GM19043 (cell line): ENCODE measurements around the gene TPR.
"Not testable (repeated sequence)": the region's sequence is repeated elsewhere in the genome, so short reads cannot be mapped to it uniquely, and the experiment has no call there.

Experiments
- ATAC-seq: cut with Tn5 transposase; IDR thresholded peaks from one replicate; pipeline ENCODE4 v1.9.1; 2021; ENCODE audit warnings: low read depth; ENCODE audit not compliant: unreplicated experiment

Gene TPR

DNA sequence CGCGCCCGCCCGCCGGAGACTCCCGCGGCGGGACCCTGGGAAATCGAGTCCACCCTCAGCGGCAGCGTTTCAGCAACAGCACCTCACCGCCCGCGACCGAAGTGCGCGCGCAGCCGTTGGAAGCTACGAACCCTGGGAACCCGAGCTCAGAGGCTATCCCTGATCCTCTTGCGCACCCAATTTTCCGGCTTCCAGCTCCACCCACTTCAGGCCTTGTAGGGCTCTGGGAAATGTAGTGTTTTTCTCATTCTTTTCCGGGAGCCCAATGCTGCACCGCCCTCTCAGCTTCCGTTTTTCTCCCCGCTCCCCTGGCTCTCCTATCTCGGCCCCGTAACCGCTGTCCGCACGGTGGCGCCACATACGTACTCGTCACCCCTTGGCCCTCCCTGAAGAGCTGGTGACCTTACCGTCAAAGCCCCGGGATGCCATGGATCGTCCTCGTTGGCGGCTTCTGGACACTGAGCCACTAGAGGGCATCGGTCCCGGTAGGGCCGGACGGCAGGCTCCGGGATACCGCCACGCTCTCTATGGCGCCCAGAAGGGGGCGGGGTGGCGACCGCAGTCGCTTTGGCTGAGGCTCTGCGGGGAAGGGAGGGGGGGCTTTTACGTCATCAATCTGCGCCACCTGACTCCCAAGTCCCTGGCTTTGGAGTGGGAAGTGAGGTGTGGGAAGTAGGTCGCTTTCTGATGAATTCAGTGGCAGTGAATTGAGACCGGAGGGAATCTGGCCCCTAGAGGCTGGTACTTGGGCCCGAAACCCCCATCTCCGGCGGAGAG, at the start of gene TPR, which contains the start of gene ODR4:
Gene TPR, minus strand, starts transcription at position 102 of the 777 bp plus-strand sequence. CDS start 225 bp downstream, outside the sequence.
Gene ODR4, plus strand, starts transcription at position 687 of the 777 bp plus-strand sequence. CDS start 3,948 bp downstream, outside the sequence.
- ATAC-seq: peak; percentile 82

GRCh38 chr1:186424539-186424938, 49.5 kb upstream of the TPR start:
- ATAC-seq: no peak

DNA sequence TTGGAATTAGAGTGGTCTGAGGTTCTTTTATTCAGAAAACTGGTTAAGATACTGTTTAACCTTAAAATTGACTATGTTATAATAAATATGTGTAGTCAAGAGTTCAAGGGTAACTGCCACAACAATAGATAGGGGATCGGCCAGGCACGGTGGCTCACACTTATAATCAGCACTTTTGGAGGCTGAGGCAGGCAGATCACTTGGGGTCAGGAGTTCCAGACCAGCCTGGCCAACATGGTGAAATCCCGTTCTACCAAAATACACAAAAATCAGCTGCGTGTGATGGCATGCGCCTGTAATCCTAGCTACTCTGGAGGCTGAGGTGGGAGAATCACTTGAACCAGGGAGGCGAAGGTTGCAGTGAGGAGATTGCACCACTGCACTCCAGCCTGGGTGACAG, 46.4 kb upstream of the TPR start:
- ATAC-seq: no peak

- ATAC-seq: peak; percentile 94
Measured at GRCh38 chr1:186420923-186421322, 45.9 kb upstream of the TPR start.

DNA sequence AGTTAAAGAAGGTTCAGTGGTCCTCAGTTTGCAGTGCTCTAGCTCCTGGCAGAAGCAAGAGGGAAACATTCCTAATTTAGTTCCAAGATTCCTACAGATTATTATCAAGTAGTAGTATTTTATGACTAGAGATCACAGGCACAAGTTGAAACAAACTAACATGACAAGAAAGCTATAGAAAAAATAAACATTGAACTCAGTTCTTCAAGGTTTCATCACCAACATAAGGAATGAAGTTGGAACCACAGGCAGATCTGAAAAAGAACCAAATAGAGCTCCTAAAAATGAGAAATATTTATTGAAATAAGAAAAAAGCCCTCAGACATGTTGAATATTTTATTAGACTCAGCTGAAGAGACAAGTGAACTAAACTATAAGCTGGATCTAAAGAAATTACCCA, 45.3 kb upstream of the TPR start:
- no peak for ATAC-seq

DNA sequence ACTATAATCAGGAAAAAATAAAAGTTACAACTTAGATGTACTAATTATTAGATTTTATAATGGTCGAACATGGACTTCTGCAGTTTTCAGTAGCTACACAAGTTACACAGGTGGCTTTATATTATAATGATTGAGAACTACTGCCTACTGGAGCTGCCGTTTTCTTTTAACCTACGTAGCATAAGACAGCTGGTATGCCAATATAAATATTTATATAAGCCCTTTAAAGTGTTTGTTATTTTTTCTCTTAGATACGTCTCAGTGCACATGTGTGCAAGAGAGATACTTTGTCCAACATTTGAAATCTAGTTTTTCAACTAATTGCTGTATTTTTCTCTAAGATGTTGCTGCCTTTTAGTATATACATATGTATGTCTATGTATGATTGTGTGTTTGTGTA, 43.5 kb upstream of the TPR start:
- ATAC-seq: no peak

DNA sequence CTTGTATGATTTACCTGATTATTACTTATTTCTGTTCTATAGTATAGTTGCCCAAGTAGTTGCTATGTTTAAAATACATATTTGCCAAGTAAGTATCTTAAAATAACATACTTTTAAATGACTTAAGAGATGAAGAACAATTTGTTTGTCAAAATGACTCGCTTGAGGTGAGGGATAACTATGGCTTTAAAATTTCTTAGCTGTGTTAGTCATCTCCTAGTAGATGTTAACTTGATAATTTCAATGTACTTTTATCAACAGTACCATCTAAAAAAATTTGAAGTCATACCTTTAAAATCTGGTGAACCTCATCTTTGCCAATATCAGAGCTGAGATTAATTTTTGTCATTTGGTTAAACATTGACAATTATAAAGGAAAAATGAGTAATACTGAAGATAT, 38.3 kb upstream of the TPR start:
- no peak for ATAC-seq

- ATAC-seq: peak; percentile 66
Measured at GRCh38 chr1:186409091-186409490, 34.0 kb upstream of the TPR start.

GRCh38 chr1:186404454-186405051, 29.5 kb upstream of the TPR start:
- peak; percentile 55 for ATAC-seq

DNA sequence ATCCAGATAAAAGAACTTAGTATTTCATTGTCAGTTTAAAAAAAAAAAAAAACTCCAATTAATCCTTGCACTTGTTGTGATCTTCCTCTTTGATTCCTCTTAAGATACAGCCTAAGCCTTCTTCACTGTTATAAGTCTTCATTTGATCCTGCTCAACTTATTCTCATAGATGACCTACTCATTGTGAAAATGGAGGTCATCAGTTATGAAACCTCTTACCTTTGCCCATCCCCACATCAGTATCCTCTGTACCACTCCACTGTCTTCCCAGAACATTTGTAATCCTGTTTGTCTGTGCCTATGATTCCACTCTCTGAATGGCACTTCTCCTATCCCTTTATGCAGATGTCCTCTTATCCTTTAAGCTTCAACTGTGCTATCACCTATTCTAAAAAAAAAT, 28.6 kb upstream of the TPR start:
- no peak for ATAC-seq

GRCh38 chr1:186401446-186401845, 26.4 kb upstream of the TPR start:
- ATAC-seq: not testable (repeated sequence)

DNA sequence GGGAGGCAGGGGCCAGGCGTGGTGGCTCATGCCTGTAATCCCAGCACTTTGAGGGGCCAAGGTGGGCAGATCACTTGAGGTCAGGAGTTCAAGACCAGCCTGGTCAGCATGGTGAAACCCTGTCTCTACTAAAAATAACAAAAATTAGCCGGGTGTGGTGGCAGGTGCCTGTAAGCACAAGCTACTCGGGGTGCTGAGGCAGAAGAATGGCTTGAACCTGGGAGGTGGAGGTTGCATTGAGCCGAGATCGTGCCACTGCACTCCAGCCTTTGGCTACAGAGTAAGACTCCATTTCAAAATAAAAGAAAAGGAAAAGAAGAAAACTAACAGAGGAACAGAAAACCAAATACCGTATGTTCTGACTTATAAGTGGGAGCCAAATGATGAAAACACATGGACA, 17.7 kb upstream of the TPR start:
- ATAC-seq: not testable (repeated sequence)

GRCh38 chr1:186391841-186392240, 16.8 kb upstream of the TPR start:
- ATAC-seq: no peak

DNA sequence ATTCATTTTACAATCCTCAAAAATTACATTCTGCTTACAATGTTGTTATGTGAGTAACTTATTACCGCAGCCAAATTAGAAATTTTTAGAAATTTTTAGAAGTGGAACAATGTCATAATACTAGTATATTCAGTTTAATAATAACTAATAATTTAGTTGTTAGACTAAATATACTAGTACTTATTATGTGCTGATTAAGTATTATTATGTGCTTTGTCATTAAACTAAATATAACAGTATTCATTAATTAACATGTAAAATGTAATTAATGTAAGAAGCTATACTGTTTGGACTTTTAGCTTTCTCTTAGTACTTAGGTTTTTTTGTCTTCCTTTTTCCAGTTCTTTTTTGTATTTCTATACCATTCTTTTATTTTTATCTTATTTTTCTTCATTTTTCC, 15.9 kb upstream of the TPR start:
- no peak for ATAC-seq

DNA sequence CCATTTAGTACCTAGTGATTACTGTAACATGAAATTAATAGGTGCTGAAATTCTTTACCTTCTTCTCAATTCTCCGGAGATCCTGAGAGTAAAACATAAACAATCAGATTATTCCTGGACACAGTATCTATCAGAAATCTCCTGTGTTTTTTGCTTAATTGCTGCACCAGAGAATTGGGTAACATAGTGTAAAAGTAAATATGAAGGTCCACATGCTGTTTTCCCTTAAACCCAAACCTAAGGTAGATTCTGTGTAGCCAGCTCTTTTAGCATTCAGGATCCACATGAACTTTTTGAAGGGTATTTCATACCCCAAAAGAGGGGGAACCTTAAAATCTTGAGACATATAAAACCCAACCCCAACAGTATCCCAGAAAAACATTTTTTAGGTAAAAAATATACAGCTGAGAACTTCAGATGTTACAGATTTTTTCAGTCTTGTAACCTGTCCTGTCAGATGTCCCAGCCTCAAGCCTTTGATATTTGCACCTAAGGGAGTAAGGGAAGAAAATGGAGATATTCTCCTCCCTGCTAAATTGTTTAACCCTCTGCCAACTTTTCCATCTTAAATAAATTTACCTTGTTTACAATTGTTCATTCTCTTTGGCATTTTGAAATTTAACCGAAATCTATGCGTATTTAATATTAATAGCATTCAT, 11.8 kb upstream of the TPR start:
- no peak for ATAC-seq

- ATAC-seq: peak; percentile 6
Measured at GRCh38 chr1:186375929-186376319, 871 bp upstream of the TPR start.

DNA sequence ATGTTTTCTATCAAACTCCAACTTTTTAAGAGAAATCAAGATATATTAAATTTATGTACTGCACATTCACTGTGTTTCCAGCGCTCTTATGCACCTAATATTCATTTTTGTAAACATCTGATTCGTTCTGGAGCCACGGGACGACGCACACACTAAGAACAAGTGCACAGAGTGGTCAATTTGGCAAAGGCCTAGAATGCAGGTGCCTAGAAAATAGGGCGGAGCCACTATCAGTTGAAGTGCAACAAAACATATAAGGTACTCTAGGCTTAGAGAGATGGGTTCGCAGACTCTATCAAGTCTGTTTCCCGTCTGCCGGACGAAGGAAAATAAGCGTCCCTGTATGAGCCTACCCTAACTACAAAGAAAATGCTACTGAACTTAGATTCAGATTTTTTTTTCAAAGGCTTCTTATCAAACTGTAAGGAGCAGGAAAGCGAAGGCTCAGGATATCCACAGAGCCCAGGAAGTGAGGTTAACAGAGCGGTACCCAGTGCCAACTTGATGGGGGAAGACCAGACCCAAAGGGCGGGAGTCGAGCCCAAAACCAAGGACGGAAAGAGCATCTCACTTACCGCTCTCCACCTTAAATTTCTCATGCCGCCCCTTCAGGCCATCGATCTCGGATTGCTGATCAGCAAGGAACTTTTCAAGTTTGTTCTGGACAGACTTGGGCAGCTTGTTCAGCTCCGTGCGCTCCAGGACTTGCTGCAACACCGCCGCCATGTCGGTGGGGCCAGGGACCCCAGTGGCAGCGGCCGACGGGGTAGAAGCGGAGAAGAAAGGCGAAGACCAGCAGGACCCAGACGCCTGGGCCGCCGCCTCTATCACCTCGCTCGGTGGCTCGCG, 526 bp downstream of the TPR start:
- ATAC-seq: peak; percentile 32

- not testable (repeated sequence) for ATAC-seq
Measured at GRCh38 chr1:186347837-186348691, 27.0 kb downstream of the TPR start.

DNA sequence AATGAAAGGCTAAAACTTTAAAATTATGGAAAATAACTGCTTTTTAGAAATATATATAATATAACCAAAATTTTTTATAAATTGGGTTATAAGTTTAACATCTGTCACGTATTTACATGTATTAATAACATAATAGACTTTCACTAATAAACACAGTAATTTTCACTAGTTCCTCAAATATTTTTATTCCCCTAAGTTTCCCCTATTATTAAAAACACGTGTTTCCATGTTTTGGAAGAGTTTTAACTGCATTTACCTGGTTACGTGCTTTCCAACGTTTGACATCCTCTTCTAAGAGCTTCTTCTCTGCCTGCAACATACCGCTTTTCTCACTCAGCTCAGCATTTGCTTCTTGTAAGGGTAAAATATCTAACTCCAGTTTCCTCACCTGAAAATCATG, 34.3 kb downstream of the TPR start:
- no peak for ATAC-seq

DNA sequence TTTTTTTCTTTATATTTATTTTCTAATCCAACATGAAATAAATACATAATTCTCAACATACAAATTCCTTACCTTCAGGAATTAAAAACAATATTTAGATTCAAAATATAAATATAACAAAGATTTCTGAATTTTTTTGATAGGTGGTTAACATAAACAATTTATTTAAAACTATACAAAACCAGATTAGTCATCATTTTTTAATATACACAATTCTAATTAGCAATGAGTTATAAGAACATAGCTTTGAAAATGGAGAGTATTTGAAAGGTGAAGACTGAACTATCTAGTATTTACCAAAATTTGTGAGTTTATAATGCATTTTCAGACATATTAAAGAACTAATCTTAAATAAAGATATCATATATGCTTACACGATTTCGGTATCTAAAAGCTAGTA, 37.5 kb downstream of the TPR start:
- no peak for ATAC-seq
